Vagina (tissue), 2 donors: ENCODE results near the gene HOXB4.

Experiments
- CTCF ChIP-seq, 3 experiments: fragments of 450-650 bp in 2 of 3; fragments of 200-600 bp in 1 of 3; sonication (generic) in 1 of 3; IDR thresholded peaks; one replicate each; pipeline ENCODE4 v1.5.1; 2017 to 2019; ENCODE audit warnings: antibody characterized with exemption in 3 of 3, mild to moderate bottlenecking in 2 of 3, moderate library complexity in 2 of 3
- POLR2A ChIP-seq, 2 donors: fragments of 450-650 bp; IDR thresholded peaks; one replicate each; pipeline ENCODE4 v1.6.1; 2017; ENCODE audit warnings: antibody characterized with exemption in 2 of 2, mild to moderate bottlenecking in 2 of 2, moderate library complexity in 2 of 2
- POLR2AphosphoS5 ChIP-seq, 2 donors: sonication (generic); formaldehyde crosslinking; IDR thresholded peaks; one replicate each; pipeline ENCODE4 v1.9.0; 2017; ENCODE audit warnings: antibody characterized with exemption in 2 of 2, mild to moderate bottlenecking in 2 of 2, low read depth in 1 of 2; ENCODE audit not compliant: insufficient read depth in 1 of 2

DNA sequence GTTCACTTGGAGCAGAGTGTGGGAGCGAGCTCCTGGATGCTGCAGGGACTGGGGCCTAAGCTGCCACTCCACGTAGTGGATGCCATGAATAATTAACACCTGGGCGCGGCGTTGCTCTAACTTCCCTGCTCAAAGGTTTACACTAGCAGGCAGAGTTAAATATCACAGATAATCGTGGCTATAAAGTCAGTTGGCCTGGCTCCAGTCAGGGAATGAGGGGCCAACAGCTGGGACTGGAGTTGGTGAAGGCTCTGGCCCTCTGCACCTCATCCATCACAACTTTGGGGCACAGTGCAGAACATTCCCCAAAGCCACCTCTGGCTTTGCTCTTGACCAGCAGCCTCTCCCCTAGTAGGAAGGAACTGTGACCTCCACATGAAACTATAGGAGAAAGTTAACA is 10.9 kb downstream of the HOXB4 start:
- TF ChIP-seq CTCF (IDR thresholded peaks at IDR 0.05) = no peak
- no peak for TF ChIP-seq POLR2AphosphoS5 (IDR thresholded peaks at IDR 0.05; ENCODE audit: insufficient read depth in 1 of 2, low read depth in 1 of 2)
- TF ChIP-seq POLR2A (IDR thresholded peaks at IDR 0.05) = no peak
